ENCODE measurements around the gene SUCNR1.
"Not testable (repeated sequence)": the region's sequence is repeated elsewhere in the genome, so short reads cannot be mapped to it uniquely, and the experiment has no call there.

The SUCNR1 gene

GRCh38 chr3:151871639-151872468 is 1.6 kb upstream of the SUCNR1 start:
- DNase-seq (ENCODE audit: low read depth), result no peak

- not testable (repeated sequence) for DNase-seq (ENCODE audit: low read depth)
Observed at GRCh38 chr3:151874079-151874478, 636 bp downstream of the SUCNR1 start.

GRCh38 chr3:151875759-151876158 is 2.3 kb downstream of the SUCNR1 start:
- no peak for DNase-seq (ENCODE audit: low read depth)

GRCh38 chr3:151877269-151877668 is 3.8 kb downstream of the SUCNR1 start:
- no peak for DNase-seq (ENCODE audit: low read depth)

GRCh38 chr3:151878465-151878864 is 5.0 kb downstream of the SUCNR1 start:
- no peak for DNase-seq (ENCODE audit: low read depth)

- no peak for DNase-seq (ENCODE audit: low read depth)
Observed at GRCh38 chr3:151879037-151879436, 5.6 kb downstream of the SUCNR1 start.

- no peak for DNase-seq (ENCODE audit: low read depth)
Observed at GRCh38 chr3:151879679-151880415, 6.4 kb downstream of the SUCNR1 start.

- DNase-seq (ENCODE audit: low read depth), result no peak
Observed at GRCh38 chr3:151880416-151880690, 6.9 kb downstream of the SUCNR1 start.

GRCh38 chr3:151881137-151881536 is 7.7 kb downstream of the SUCNR1 start:
- no peak for DNase-seq (ENCODE audit: low read depth)

GRCh38 chr3:151885397-151885796 is 12.0 kb downstream of the SUCNR1 start:
- not testable (repeated sequence) for DNase-seq (ENCODE audit: low read depth)

- not testable (repeated sequence) for DNase-seq (ENCODE audit: low read depth)
Observed at GRCh38 chr3:151887450-151888211, 14.2 kb downstream of the SUCNR1 start.

- DNase-seq (ENCODE audit: low read depth), result no peak
Observed at GRCh38 chr3:151890721-151891141, 17.3 kb downstream of the SUCNR1 start.

- DNase-seq (ENCODE audit: low read depth), result no peak
Observed at GRCh38 chr3:151891721-151892120, 18.3 kb downstream of the SUCNR1 start.

GRCh38 chr3:151894219-151894618 is 20.8 kb downstream of the SUCNR1 start:
- DNase-seq (ENCODE audit: low read depth), result no peak

GRCh38 chr3:151895478-151896241 is 22.2 kb downstream of the SUCNR1 start:
- no peak for DNase-seq (ENCODE audit: low read depth)

- no peak for DNase-seq (ENCODE audit: low read depth)
Observed at GRCh38 chr3:151896246-151897012, 23.0 kb downstream of the SUCNR1 start.

GRCh38 chr3:151898121-151898520 is 24.7 kb downstream of the SUCNR1 start:
- not testable (repeated sequence) for DNase-seq (ENCODE audit: low read depth)

- not testable (repeated sequence) for DNase-seq (ENCODE audit: low read depth)
Observed at GRCh38 chr3:151898564-151899261, 25.3 kb downstream of the SUCNR1 start.

GRCh38 chr3:151899996-151900395 is 26.6 kb downstream of the SUCNR1 start:
- no peak for DNase-seq (ENCODE audit: low read depth)

- no peak for DNase-seq (ENCODE audit: low read depth)
Observed at GRCh38 chr3:151900460-151900859, 27.0 kb downstream of the SUCNR1 start.

All from T follicular helper cell (primary cell).